DMS 273 (cell line): ENCODE measurements around the gene RAB11B.
"Not testable (repeated sequence)": the region's sequence is repeated elsewhere in the genome, so short reads cannot be mapped to it uniquely, and the experiment has no call there.

ENCODE experiments used
- DNase-seq: peaks from one replicate; lab custom pipeline; 2025; ENCODE audit not compliant: unreplicated experiment; lab: John Stamatoyannopoulos, UW

RAB11B gene

GRCh38 chr19:8389891-8390616 lies at the start of gene RAB11B:
TSS of gene RAB11B (plus strand) at chr19:8390360. CDS start at chr19:8390417, 57 bp downstream.
- peak; percentile 100 for DNase-seq

DNA sequence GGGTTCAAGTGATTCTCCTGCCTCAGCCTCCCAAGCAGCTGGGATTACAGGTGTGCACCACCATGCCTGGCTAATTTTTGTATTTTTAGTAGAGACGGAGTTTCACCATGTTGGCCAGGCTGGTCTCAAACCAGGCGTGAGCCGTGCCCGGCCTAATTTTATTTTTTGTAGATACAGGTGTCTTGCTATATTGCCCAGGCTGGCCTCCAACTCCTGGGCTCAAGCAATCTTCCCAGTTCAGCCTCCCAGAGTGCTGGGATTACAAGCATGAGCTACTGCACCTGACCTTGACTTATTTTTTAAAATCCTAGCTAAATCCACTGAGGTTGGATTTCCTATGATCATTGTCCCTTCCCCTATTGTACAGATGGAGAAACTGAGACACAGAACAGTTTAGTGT lies 48.7 kb upstream of the RAB11B start:
- not testable (repeated sequence) for DNase-seq

GRCh38 chr19:8342316-8342683 lies 47.9 kb upstream of the RAB11B start:
- DNase-seq: no peak

GRCh38 chr19:8342684-8343482 lies 47.3 kb upstream of the RAB11B start, which contains the start of gene KANK3:
TSS of gene KANK3 (minus strand) at chr19:8343262. CDS start at chr19:8337828, 5,434 bp downstream.
- peak; percentile 95 for DNase-seq

DNA sequence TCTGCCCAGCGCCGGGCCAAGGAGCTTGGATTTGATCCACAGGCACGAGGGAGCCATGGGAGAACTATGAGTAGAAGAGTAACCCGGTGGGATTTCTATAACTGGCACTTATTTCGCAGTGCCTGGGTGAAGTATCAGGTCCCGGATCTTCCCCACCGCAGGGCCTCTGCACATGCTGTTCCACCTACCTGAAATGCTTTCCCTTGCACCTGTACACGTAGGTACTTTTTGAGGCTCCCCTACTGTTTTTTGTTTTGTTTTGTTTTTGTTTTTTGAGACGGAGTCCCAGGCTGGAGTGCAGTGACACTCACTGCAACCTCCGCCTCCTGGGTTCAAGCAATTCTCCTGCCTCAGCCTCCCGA lies 46.7 kb upstream of the RAB11B start:
- no peak for DNase-seq

DNA sequence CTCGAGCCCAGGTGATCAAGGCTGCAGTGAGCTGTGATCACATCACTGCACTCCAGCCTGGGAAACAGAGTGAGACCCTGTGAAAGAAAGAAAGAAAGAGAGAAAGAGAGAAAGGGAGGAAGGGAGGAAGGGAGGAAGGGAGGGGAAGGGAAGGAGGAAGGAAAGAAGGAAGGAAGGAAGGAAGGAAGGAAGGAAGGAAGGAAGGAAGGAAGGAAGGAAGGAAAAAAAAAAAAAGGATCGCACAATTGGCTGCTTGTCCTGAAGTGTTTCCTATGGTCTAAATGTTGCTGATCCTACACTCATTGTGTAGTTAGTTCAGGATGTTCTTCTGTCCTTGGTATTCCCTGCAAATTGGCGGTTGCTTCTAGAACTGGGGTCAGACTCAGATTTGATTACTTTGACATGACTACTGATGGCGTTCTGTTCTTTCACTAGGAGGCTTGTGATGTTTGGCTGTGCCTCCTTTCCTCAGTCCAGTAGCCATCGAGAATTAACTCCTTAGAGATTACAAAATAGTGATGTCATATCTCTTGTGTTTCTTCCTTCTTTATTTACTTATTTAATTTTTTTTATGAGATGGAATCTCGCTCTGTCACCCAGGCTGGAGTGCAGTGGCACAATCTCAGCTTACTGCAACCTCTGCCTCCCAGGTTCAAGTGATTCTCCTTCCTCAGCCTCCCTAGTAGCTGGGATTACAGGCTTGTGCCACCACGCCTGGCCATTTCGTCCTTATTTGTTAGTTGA lies 40.4 kb upstream of the RAB11B start:
- not testable (repeated sequence) for DNase-seq

DNA sequence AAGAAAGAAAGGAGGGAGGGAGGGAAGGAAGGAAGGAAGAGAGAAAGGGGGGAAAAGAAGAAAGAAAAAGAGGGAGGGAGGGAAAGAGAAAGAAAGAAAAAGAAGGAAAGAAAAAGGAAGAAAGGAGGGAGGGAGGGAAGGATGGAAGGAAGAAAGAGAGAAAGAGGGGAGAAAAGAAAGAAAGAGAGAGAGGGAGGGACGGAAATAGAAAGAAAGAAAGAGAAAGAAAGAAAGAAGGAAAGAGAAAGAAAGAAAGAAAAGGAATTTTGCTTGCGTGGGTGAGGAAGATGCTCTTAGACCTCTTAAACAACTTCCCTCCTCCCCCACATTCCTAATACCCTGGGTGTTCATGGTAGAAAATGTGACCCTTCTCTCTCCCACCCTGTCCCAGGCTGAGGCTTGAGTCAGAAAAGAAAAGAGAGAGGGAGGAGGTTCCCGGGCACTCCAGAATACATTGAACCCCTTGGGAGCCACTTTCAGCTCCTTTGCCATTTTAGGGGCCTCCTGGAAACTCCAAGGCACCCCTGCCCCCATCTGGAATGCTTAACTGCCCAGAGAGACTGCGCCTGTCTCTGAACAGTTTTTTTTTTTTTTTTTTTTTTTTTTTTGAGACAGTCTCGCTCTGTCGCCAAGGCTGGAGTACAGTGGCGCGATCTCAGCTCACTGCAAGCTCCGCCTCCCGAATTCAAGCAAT lies 37.9 kb upstream of the RAB11B start:
- DNase-seq: peak; percentile 34

- DNase-seq: not testable (repeated sequence)
Observed at GRCh38 chr19:8352845-8353244, 37.3 kb upstream of the RAB11B start.

DNA sequence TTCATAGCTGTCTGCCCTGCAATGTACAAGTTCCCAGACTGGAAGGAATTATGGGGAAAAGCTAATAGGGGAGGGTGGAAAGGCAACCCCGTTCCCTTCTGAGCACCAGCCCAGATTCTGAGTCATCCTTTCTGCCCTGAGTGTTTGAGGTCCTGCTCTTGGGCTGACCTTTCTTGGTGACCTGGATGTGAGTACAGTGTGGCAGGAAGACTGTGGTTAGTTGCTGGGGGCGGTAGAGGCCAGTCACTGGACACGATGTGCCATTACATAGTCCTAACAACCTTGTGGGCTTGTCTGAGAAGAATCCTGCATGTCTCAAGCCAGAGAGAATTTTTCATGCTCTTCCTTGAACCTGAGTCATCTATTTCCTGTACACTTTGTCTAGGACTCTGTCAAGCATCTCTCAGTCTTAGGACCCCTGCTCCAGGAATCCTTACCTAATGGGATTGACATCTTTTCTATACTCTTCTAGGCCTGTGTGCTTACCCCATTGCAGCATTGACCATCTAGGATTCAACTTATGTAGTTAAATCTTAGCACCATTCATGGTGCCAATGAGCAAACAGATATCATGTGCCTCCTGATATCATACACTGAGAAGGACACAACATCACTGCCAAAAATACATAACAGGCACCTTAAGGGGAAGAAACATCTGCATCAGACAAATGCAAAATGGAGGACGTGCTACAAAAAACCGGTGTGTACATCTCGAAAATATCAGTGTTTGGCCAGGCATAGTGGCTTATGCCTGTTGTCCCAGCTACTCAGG lies 34.3 kb upstream of the RAB11B start:
- no peak for DNase-seq

DNA sequence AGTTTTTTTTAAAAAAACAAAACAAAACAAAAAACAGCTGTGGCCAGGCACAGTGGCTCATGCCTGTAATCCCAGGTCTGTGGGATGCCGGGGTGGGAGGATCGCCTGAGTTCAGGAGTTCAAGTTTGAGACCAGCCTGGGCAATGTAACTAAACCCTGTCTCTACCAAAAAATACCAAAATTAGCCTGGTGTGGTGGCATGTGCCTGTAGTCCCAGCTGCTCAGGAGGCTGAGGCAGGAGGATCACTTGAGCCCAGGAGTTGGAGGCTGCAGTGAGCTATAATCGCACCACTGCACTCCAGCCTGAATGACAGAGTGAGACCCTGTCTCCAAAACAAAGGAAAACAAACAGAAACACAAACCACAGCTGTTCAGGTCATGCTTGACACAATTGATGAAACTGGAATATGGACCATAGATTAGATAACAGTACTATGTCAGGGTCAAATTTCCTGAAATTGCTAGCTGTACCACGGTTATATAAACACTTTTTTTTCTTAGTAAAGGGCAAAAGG lies 33.1 kb upstream of the RAB11B start:
- DNase-seq: no peak

- no peak for DNase-seq
Observed at GRCh38 chr19:8358948-8359347, 31.2 kb upstream of the RAB11B start.

- no peak for DNase-seq
Observed at GRCh38 chr19:8360196-8360595, 30.0 kb upstream of the RAB11B start.

DNA sequence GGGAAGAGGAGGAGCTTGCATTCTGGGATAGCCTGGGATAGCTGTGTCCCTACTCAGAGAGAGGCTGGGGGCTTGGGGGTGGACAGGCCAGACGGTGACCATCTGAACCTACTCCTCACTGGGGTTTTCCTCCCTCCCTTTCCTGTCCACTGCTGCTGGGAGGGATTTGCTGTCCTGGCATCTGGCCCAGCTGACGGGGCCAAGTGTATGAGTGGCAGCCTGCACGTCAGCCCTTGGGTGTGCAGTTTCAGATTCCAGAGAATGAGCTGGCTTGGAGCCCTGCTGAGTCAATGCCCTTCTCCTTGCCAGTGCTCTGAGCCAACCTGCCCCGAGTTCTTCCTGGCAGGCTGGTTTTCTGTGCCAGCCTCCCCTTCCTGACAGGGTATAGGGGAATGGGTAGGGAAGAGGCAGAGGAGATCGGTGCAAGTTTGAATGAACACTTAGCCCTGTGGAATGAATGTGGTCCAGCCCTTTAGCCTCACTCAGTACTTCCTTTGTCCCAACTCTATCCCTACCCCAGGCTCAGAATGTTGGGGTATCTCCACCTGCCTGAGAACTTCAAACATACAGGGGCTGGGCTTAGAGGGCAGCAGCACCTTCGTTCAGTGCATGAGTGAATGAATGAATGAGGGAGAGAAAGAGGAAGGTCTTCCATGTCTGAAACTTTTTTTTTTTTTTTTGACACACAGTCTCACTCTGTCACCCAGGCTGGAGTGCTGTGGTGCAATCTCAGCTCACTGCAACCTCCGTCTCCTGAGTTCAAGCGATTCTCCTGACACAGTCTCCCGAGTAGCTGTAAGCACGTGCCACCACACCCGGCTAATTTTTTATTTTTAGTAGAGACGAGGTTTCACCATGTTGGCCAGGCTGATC lies 28.0 kb upstream of the RAB11B start:
- peak; percentile 96 for DNase-seq

DNA sequence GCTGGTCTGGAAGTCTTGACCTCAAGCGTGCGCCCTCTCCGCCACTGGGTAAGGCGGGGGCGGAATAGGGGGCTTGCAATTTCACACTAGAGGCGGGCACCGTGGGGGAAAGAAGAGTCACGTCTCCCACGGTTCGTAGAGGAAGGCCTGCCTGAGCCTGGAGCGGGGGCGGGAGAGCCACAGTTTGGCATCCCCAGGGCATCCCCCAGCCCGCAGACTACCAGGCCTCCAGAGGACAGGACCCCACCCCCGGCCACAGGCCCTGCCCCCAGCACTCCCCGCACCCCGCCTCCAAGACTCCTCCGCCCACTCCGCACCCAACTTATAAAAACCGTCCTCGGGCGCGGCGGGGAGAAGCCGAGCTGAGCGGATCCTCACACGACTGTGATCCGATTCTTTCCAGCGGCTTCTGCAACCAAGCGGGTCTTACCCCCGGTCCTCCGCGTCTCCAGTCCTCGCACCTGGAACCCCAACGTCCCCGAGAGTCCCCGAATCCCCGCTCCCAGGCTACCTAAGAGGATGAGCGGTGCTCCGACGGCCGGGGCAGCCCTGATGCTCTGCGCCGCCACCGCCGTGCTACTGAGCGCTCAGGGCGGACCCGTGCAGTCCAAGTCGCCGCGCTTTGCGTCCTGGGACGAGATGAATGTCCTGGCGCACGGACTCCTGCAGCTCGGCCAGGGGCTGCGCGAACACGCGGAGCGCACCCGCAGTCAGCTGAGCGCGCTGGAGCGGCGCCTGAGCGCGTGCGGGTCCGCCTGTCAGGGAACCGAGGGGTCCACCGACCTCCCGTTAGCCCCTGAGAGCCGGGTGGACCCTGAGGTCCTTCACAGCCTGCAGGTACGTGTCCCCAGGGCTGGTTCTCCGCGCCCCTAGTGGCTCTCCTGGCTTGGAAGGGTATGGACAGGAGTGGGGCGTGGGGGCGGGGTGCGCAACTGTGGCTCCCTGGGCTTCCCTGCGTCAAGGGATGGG lies 26.1 kb upstream of the RAB11B start, which contains the start of gene ANGPTL4:
Gene ANGPTL4 (plus strand): TSS at position 353 of the 969 bp plus-strand sequence. CDS start 167 bp downstream, at position 520.
- DNase-seq: peak; percentile 72

- no peak for DNase-seq
Observed at GRCh38 chr19:8366121-8366581, 24.0 kb upstream of the RAB11B start.

DNA sequence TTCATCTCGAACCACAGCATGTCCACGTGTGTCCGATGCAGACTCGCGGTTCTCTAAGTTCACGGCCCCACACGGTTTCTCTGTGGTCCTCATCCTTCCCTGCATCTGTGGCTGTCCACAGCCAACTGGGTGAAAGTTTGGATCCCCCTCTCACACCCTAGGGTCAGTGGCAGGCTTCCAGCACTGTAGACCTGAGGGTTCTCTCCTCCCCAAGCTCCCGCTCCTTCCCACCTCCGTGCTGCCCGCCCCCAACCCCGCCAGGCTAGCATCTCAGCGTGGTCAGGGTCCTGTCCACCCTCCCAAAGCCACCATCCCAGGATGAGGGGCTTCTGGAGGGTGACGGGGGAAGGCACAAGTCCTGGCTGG lies 23.2 kb upstream of the RAB11B start:
- DNase-seq: peak; percentile 68

GRCh38 chr19:8367327-8368001 lies 22.7 kb upstream of the RAB11B start:
- DNase-seq: peak; percentile 98
